HG03064 (cell line): ENCODE data around the gene PCBD1.
"Not testable (repeated sequence)": the region's sequence is repeated elsewhere in the genome, so short reads cannot be mapped to it uniquely, and the experiment has no call there.

Experiments
- ATAC-seq: cut with Tn5 transposase; IDR thresholded peaks from one replicate; pipeline ENCODE4 v1.9.1; 2021; ENCODE audit warnings: low read depth; ENCODE audit not compliant: unreplicated experiment

PCBD1 gene

GRCh38 chr10:70879207-70879606 lies 9.2 kb downstream of the PCBD1 start:
- ATAC-seq, result no peak

DNA sequence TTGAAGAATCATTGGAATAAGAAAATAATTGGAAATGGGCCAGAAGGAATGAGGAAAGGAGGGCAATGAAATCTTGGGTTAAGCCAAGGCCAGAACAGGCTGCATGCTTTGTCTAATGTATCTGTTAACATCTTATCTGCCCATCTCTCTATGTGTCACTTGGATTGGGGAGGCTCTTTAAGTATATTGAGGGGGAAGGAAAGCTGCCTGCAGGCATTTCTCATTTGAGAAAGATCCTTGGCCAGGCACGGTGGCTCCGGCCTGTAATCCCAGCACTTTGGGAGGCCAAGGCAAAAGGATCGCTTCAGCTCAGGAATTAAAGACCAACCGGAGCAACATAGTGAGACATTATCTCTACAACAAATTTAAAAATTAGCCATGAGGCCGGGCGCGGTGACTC lies 14.3 kb downstream of the PCBD1 start:
- ATAC-seq, result no peak

GRCh38 chr10:70872291-70872690 lies 16.1 kb downstream of the PCBD1 start:
- ATAC-seq, result no peak

- no peak for ATAC-seq
Measured at GRCh38 chr10:70866424-70866823, 21.9 kb downstream of the PCBD1 start.

GRCh38 chr10:70864935-70865334 lies 23.4 kb downstream of the PCBD1 start:
- ATAC-seq, result no peak

DNA sequence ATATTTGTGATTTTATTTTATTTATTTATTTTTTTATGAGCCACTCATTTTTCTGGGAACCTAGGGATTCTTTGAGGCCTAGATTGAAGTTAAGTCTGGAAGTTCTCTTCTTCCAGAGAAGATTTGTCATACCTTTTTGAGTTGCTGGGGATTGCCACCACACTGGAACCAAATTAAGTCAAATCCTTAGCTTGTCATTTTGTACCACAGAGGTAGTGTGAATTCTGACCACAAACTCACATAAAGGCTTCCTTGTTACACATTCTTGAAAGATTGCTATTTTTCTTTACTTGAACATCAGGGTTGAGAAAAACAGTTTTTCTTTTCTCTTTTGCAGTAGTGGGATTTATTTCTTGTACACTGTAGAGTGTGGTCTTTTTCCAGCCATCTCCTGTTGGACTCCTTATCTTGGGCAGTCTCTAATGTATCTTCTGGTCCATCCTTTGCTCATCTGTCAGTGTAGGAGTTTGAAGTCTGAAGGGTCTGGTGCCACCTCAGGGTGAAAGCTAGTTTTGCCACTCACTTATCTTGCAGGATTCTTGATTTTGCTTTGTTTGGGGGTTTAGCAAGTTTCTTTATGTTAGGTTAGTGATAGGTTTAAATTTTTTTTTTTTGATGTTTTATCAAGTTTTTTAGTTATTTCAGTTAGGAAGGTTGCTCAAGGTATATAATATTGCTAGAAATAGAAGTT lies 24.8 kb downstream of the PCBD1 start:
- ATAC-seq, result no peak

GRCh38 chr10:70861495-70862197 lies 26.7 kb downstream of the PCBD1 start:
- not testable (repeated sequence) for ATAC-seq

DNA sequence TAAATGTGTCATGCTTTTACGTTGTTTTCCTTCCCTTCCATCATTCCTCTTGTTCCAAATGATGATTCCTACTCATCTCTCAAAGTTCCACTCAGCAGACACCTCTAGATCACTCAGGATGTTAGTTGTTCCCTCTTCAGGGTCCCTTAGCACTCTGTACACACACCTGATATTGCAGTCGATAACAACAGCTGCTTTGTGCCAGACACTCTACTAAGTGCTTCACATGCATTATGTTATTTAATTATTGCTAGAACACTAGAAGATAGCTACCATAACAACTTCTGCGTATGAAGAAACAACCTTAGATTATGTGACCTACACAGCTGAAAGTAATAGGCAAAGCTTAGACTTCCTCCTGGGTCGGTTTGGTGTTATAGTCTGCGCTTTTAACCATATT lies 29.6 kb downstream of the PCBD1 start:
- ATAC-seq, result no peak

- ATAC-seq, result no peak
Measured at GRCh38 chr10:70856454-70856853, 31.9 kb downstream of the PCBD1 start.

GRCh38 chr10:70853457-70853856 lies 34.9 kb downstream of the PCBD1 start:
- no peak for ATAC-seq

DNA sequence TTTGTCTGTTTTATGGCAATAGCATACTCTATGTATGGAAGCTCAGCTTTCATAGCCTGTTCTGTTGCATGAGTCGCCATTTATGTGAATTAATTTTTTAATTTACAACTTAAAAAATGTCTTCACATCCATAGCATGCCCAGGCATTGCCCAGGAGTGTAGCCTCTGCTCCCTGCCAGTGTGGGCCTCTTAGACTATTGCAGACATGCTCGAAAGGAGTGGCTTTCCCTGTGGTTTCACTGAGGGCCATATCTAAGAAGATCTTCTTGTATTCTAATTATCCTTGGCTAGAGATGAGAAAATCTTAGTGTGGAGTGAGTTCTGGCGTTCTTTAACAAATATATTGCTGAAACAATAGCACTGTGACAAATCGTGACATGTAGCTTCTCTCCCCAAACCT lies 35.3 kb downstream of the PCBD1 start:
- ATAC-seq, result no peak

- ATAC-seq, result no peak
Measured at GRCh38 chr10:70851597-70852475, 36.5 kb downstream of the PCBD1 start.

DNA sequence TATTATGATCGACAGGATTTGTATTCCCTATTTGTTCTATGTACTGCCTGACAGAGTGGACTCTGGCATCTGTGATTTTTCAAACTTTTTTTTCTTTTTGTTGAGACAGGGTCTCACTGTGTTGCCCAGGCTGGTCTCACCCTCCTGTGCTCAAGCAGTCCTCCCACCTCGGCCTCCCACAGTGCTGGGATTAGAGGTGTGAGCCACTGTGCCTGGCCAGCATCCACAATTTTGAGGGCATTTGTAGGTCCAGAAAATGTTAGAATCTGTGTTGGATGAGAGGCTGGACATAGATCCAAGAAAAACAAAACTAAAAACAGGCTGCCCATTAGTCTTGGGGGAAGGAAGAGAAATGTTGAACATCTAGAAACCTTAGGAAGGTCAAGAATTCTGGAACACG lies 38.3 kb downstream of the PCBD1 start:
- no peak for ATAC-seq

- ATAC-seq, result no peak
Measured at GRCh38 chr10:70849582-70850016, 38.8 kb downstream of the PCBD1 start.

- no peak for ATAC-seq
Measured at GRCh38 chr10:70847659-70848360, 40.6 kb downstream of the PCBD1 start.

- ATAC-seq, result no peak
Measured at GRCh38 chr10:70846795-70847194, 41.6 kb downstream of the PCBD1 start.

DNA sequence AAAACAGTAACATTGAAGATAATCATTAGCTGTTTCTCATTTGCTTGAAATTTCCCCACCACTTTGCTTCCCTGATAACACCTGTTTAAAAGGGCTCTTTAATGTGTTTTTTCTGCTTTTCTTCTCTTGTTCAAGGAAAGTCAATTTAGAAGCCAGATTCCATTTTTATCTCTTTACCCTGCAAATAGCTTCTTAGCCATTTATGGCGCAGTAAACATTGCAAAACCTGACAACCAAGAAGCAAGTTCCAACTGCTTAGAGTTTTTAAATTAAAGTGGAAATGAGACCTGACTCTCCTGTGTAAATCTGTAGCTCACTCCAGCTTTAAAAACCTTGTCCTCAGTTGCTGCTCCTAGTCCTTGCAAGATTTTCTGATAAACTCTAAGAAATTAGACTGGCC lies 42.5 kb downstream of the PCBD1 start:
- no peak for ATAC-seq

DNA sequence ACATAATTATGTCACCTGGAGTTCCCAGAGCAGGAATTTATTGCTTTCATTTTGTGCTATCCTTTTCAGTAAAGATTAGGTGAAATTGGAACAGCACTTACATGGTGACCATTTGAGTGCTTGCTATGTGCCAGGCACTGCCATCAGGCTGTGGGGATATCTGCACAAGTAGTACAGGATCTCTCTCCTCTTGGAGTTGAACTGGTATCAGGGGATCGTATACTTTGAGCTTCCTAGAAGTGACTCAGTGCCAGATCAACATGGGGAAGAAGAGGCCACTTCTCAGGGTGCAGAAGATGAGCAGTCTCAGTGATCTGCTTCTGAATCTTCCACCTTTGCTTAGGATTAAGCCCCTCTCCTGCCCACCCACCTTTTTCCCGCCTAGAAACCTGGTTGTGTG lies 43.1 kb downstream of the PCBD1 start:
- no peak for ATAC-seq

- ATAC-seq, result no peak
Measured at GRCh38 chr10:70843776-70844489, 44.4 kb downstream of the PCBD1 start.

- no peak for ATAC-seq
Measured at GRCh38 chr10:70843333-70843732, 45.0 kb downstream of the PCBD1 start.
